HCT116 (cell line): ENCODE data around the gene MYDGF. TPM values are rescaled to one million over a fixed set of nuclear protein-coding genes. Genes with fewer than 3 reads are reported as not detected.

Experiments used
- ATAC-seq: fragments of 200-7000 bp; cut with Tn5 transposase; 2 replicates; pipeline ENCODE4 v1.9.1; 2020; ENCODE audit warnings: mild to moderate bottlenecking, moderate library complexity
- BruUV-seq: library from RNA; stranded (reverse); fragments of 400-500 nt; replicated peaks from 2 replicates; lab custom pipeline; 2021; lab: Mats Ljungman, UMichigan
- CTCF ChIA-PET: fragments of 300-600 bp; sonication (Branson Sonifier 250); formaldehyde crosslinking; loops from one replicate; lab custom pipeline; 2021; ENCODE audit warnings: antibody characterized with exemption; lab: Charles Lee
- POLR2A ChIA-PET: fragments of 300-600, 350-600 bp; sonication (Branson Sonifier 250); formaldehyde crosslinking; loops from one replicate; lab custom pipeline; 2021; ENCODE audit warnings: antibody characterized with exemption; lab: Charles Lee
- RAD21 ChIA-PET, 2 experiments: fragments of 300-600 bp; sonication (Branson Sonifier 250); formaldehyde crosslinking; loops; one replicate each; lab custom pipeline; 2023; ENCODE audit warnings: low total read pairs in 2 of 2; ENCODE audit not compliant: uncharacterized antibody in 2 of 2, unreplicated experiment in 2 of 2, low non-redundant PET in 1 of 2; lab: Charles Lee
- DNase-seq: peaks from one replicate; pipeline ENCODE4 v3.0.0-alpha.2; 2010; ENCODE audit warnings: low read depth, low spot score
- H2AFZ ChIP-seq: fragments of 200-600 bp; shearing (Covaris generic), sonication (generic); 2 replicates; pipeline ENCODE4 v1.6.1; 2017; ENCODE audit warnings: low read depth, mixed run types, mixed read lengths, antibody characterized with exemption, low read length; ENCODE audit not compliant: poor library complexity, severe bottlenecking
- H3K27ac ChIP-seq: 2 replicates; pipeline ENCODE4 v1.5.1; 2012; ENCODE audit warnings: low read depth, low read length
- H3K27me3 ChIP-seq: fragments of 200-600 bp; sonication (generic); 2 replicates; pipeline ENCODE4 v1.6.1; 2016; ENCODE audit warnings: mixed run types, low read length, mixed read lengths; ENCODE audit not compliant: insufficient read depth
- H3K36me3 ChIP-seq, 2 experiments: fragments of 200-500 bp in 1 of 2; fragments of 200-600 bp in 1 of 2; sonication (Bioruptor generic) in 1 of 2; sonication (generic) in 1 of 2; 2 replicates each; pipeline versions ENCODE4 v1.5.1 to v1.6.1; 2014 to 2016; ENCODE audit warnings: low read length in 2 of 2, inconsistent platforms in 1 of 2, mixed read lengths in 1 of 2, mixed run types in 1 of 2; ENCODE audit not compliant: insufficient read depth in 2 of 2, control insufficient read depth in 1 of 2
- H3K4me1 ChIP-seq, 2 experiments: fragments of 200-600 bp in 1 of 2; sonication (generic) in 1 of 2; 2 replicates each; pipeline versions ENCODE4 v1.5.1 to v1.6.1; 2012 to 2017; ENCODE audit warnings: low read length in 2 of 2, inconsistent platforms in 1 of 2, mild to moderate bottlenecking in 1 of 2, mixed read lengths in 1 of 2, mixed run types in 1 of 2, moderate library complexity in 1 of 2; ENCODE audit not compliant: insufficient read depth in 2 of 2, control insufficient read depth in 1 of 2
- H3K4me2 ChIP-seq: fragments of 200-600 bp; sonication (generic); 2 replicates; pipeline ENCODE4 v1.6.1; 2017; ENCODE audit warnings: mixed run types, low read length, mixed read lengths
- H3K4me3 ChIP-seq, 2 experiments: fragments of 200-600 bp in 1 of 2; sonication (generic) in 1 of 2; replicated peaks in 1 of 2; 2 replicates each; pipeline ENCODE4 v1.5.1; 2011 to 2016; ENCODE audit warnings: low read length in 2 of 2, control low read depth in 1 of 2, low read depth in 1 of 2, mild to moderate bottlenecking in 1 of 2, mixed read lengths in 1 of 2, mixed run types in 1 of 2
- H3K79me2 ChIP-seq: fragments of 200-600 bp; sonication (generic); 2 replicates; pipeline ENCODE4 v1.6.1; 2017; ENCODE audit warnings: mild to moderate bottlenecking, mixed run types, low read length, moderate library complexity, mixed read lengths; ENCODE audit not compliant: insufficient read depth
- H3K9ac ChIP-seq: fragments of 200-600 bp; sonication (generic); 2 replicates; pipeline ENCODE4 v1.6.1; 2016; ENCODE audit warnings: low read length, mixed read lengths
- H3K9me2 ChIP-seq: fragments of 200-600 bp; sonication (generic), shearing (Covaris generic); 2 replicates; pipeline ENCODE4 v1.6.1; 2017; ENCODE audit warnings: mixed run types, mild to moderate bottlenecking, moderate library complexity; ENCODE audit not compliant: insufficient read depth
- H3K9me3 ChIP-seq, 2 experiments: fragments of 200-500 bp in 1 of 2; fragments of 200-600 bp in 1 of 2; sonication (Bioruptor generic) in 1 of 2; sonication (generic) in 1 of 2; 2 replicates each; pipeline ENCODE4 v1.6.1; 2014 to 2017; ENCODE audit warnings: low read length in 2 of 2, mixed read lengths in 2 of 2, inconsistent platforms in 1 of 2, low read depth in 1 of 2, mild to moderate bottlenecking in 1 of 2, mixed run types in 1 of 2, moderate library complexity in 1 of 2; ENCODE audit not compliant: control insufficient read depth in 1 of 2, insufficient read depth in 1 of 2
- H4K20me1 ChIP-seq: fragments of 200-600 bp; sonication (generic), shearing (Covaris generic); 2 replicates; pipeline ENCODE4 v1.6.1; 2017; ENCODE audit warnings: mixed run types, mild to moderate bottlenecking, moderate library complexity; ENCODE audit not compliant: insufficient read depth
- CBX3 ChIP-seq: IDR thresholded peaks from 2 replicates; pipeline ENCODE4 v1.6.1; 2012; ENCODE audit warnings: low read depth
- CTCF ChIP-seq, 3 experiments: fragments of 200-600 bp in 1 of 3; sonication (generic) in 1 of 3; IDR thresholded peaks in 2 of 3; conservative IDR thresholded peaks in 1 of 3; 2 replicates each; pipeline ENCODE4 v1.5.1; 2012 to 2017; ENCODE audit warnings: low read depth in 2 of 3, low read length in 2 of 3, antibody characterized with exemption in 1 of 3, borderline replicate concordance in 1 of 3, control low read depth in 1 of 3, mild to moderate bottlenecking in 1 of 3, mixed read lengths in 1 of 3, mixed run types in 1 of 3, moderate library complexity in 1 of 3; ENCODE audit not compliant: insufficient read depth in 1 of 3
- ELF1 ChIP-seq: IDR thresholded peaks from 2 replicates; pipeline ENCODE4 v1.6.1; 2012; ENCODE audit warnings: low read depth, borderline replicate concordance
- EZH2 ChIP-seq: fragments of 200-600 bp; sonication (generic); IDR thresholded peaks from 2 replicates; pipeline ENCODE4 v1.6.1; 2017; ENCODE audit warnings: antibody characterized with exemption, mixed run types
- EZH2phosphoT487 ChIP-seq: fragments of 200-600 bp; IDR thresholded peaks from 2 replicates; pipeline ENCODE4 v1.6.1; 2018; ENCODE audit warnings: antibody characterized with exemption, borderline replicate concordance
- FOSL1 ChIP-seq: IDR thresholded peaks from 2 replicates; pipeline ENCODE4 v1.6.1; 2012; ENCODE audit warnings: low read depth
- JUND ChIP-seq: IDR thresholded peaks from 2 replicates; pipeline ENCODE4 v1.6.1; 2012
- POLR2A ChIP-seq: IDR thresholded peaks from 2 replicates; pipeline ENCODE4 v1.7.0; 2011; ENCODE audit warnings: borderline replicate concordance; ENCODE audit not compliant: insufficient read depth, insufficient read length; ENCODE audit errors: extremely low read depth
- REST ChIP-seq: IDR thresholded peaks from 2 replicates; pipeline ENCODE4 v1.6.1; 2012; ENCODE audit warnings: low read depth
- SP1 ChIP-seq: IDR thresholded peaks from 2 replicates; pipeline ENCODE4 v1.6.1; 2012; ENCODE audit warnings: low read depth
- TCF7L2 ChIP-seq: IDR thresholded peaks from 2 replicates; pipeline ENCODE4 v1.7.0; 2011; ENCODE audit warnings: borderline replicate concordance, inconsistent platforms; ENCODE audit not compliant: insufficient read depth, insufficient read length; ENCODE audit errors: extremely low read depth
- ZFX ChIP-seq: fragments of 450-650 bp; IDR thresholded peaks from 2 replicates; pipeline ENCODE4 v1.6.1; 2017
- ZNF274 ChIP-seq: fragments of 200-500 bp; sonication (Bioruptor generic); IDR thresholded peaks from 2 replicates; pipeline ENCODE4 v1.6.1; 2014; ENCODE audit warnings: mild to moderate bottlenecking, low read depth, low read length, inconsistent platforms
- intact Hi-C: fragments of 100-400 bp; cut with micrococcal nuclease; formaldehyde crosslinking; loops from 2 replicates; pipeline ENCODE4 v1.10.0; 2022
- total RNA-seq: library from RNA; stranded (reverse); gene quantifications from one replicate; pipeline ENCODE4 v1.2.1, GENCODE V29; 2021; ENCODE audit not compliant: unreplicated experiment

The MYDGF gene
- total RNA-seq, 1 experiment from 2014 or later: 110 TPM

- CTCF ChIA-PET: no interaction called here
- BruUV-seq: no TSS peak
Observed at GRCh38 chr19:4640247-4641000, 29.7 kb downstream of the MYDGF start.

More at GRCh38 chr19:4640247-4641000, 29.7 kb downstream of the MYDGF start:
- no peaks in the 10 kb centered on the region for H3K9me2 ChIP-seq
- peak overlapping the region; percentile 90 for H3K4me2 ChIP-seq
- no peaks in the 10 kb centered on the region for H4K20me1 ChIP-seq
- TF ChIP-seq FOSL1 (no peak), CBX3 (no peak), SP1 (no peak), ZNF274 (no peak), ELF1 (no peak), EZH2 (no peak), JUND (no peak), ZFX (no peak), POLR2A (no peak), EZH2phosphoT487 (no peak), CTCF (IDR thresholded peaks at IDR 0.05 in 2 of 3, conservative IDR thresholded peaks at IDR 0.05 in 1 of 3; ENCODE audit: borderline replicate concordance in 1 of 3, insufficient read depth in 1 of 3, low read depth in 2 of 3, low read length in 2 of 3) (no peak), TCF7L2 (no peak), REST (no peak)
- H3K36me3 ChIP-seq: 0 out of 4 replicates have a peak, but pooled peaks cover 0 to 3% of the 10 kb centered on the region in 2 experiments
- no peaks in the 10 kb centered on the region for H3K9me3 ChIP-seq
- no peaks in the 10 kb centered on the region for H3K27me3 ChIP-seq
- H3K79me2 ChIP-seq: peaks cover 33% of the 10 kb centered on the region
- POLR2A ChIA-PET: no interaction called here
- DNase-seq: no peak
- RAD21 ChIA-PET: no interaction called here
- H2AFZ ChIP-seq: no peak overlapping the region
- H3K27ac ChIP-seq: peak overlapping the region; percentile 82
- H3K4me1 ChIP-seq: peaks cover 23 to 47% of the 10 kb centered on the region in 2 experiments
- H3K4me3 ChIP-seq: peak overlapping the region; percentile 76 to 96
- no peak for ATAC-seq
- intact Hi-C loops: no loop called here
- peak overlapping the region; percentile 72 for H3K9ac ChIP-seq
